GM12865 (cell line): ENCODE measurements around the gene BATF.

ENCODE experiments used
- DNase-seq: peaks from one replicate; pipeline ENCODE4 v3.0.0; 2010; ENCODE audit warnings: low read depth
- H3K4me3 ChIP-seq: 2 replicates; pipeline ENCODE4 v1.5.1; 2011; ENCODE audit warnings: mild to moderate bottlenecking, low read depth, low read length, control low read depth
- TF ChIP-seq, protein P1 (sequence below): IDR thresholded peaks from 2 replicates; pipeline ENCODE4 v1.5.1; 2011; ENCODE audit warnings: low read length, control low read depth, low read depth, inconsistent platforms; ENCODE audit not compliant: insufficient read depth; ENCODE audit errors: missing control alignments

Gene BATF

DNA sequence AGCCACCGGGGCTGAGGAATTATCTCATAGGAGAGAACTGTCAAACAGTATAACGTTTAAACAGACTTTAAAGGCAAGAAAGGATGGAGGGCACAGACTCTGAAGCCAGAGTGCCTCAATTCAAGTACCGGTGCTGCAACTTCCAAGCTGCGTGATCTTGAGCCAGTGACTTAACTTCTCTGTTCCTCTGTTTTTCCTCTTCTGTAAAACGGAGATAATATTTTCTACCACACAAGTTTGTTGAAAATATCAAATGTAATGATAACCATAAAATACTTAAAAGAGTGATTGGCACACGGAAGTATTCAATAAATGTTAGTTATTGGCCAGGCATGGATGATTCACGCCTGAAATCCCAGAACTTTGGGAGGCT is 18.2 kb downstream of the BATF start:
- peak overlapping the region; percentile 29 for H3K4me3 ChIP-seq
- DNase-seq: no peak
- TF ChIP-seq, protein P1, sequence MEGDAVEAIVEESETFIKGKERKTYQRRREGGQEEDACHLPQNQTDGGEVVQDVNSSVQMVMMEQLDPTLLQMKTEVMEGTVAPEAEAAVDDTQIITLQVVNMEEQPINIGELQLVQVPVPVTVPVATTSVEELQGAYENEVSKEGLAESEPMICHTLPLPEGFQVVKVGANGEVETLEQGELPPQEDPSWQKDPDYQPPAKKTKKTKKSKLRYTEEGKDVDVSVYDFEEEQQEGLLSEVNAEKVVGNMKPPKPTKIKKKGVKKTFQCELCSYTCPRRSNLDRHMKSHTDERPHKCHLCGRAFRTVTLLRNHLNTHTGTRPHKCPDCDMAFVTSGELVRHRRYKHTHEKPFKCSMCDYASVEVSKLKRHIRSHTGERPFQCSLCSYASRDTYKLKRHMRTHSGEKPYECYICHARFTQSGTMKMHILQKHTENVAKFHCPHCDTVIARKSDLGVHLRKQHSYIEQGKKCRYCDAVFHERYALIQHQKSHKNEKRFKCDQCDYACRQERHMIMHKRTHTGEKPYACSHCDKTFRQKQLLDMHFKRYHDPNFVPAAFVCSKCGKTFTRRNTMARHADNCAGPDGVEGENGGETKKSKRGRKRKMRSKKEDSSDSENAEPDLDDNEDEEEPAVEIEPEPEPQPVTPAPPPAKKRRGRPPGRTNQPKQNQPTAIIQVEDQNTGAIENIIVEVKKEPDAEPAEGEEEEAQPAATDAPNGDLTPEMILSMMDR: no peak

- H3K4me3 ChIP-seq: peak overlapping the region; percentile 24
- TF ChIP-seq, protein P1: no peak
- DNase-seq: peak; percentile 84
Measured at GRCh38 chr14:75542588-75543091, 20.4 kb downstream of the BATF start.

- H3K4me3 ChIP-seq: peak overlapping the region; percentile 10
- TF ChIP-seq, protein P1: no peak
- peak; percentile 47 for DNase-seq
Measured at GRCh38 chr14:75543253-75543652, 21.0 kb downstream of the BATF start.

DNA sequence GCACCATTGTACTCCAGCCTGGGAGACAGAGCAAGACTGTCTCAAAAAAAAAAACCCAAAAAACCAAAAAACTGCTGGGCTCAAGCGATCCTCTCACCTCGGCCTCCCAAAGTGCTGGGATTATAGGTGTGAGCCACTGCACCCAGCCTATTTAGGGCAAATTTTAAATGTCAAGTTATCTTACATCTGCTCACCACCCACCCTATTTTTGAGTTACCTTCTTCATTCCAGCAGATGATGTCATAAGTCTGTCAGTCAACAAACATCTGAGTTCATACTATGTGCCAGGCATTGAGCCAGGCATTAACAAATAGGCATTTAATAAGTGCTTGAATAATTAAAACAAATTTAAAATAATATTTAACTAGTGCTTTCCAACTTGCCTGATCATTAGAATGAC is 21.5 kb downstream of the BATF start:
- no peak overlapping the region for H3K4me3 ChIP-seq

GRCh38 chr14:75545907-75546306 is 23.6 kb downstream of the BATF start:
- TF ChIP-seq, protein P1: no peak
- no peak for DNase-seq
- H3K4me3 ChIP-seq: no peak overlapping the region

More for the DNA sequence above, 21.5 kb downstream of the BATF start:
- no peak for DNase-seq
- TF ChIP-seq, protein P1: no peak

- no peak for DNase-seq
- TF ChIP-seq, protein P1: no peak
- no peak overlapping the region for H3K4me3 ChIP-seq
Measured at GRCh38 chr14:75547552-75548250, 25.4 kb downstream of the BATF start.

DNA sequence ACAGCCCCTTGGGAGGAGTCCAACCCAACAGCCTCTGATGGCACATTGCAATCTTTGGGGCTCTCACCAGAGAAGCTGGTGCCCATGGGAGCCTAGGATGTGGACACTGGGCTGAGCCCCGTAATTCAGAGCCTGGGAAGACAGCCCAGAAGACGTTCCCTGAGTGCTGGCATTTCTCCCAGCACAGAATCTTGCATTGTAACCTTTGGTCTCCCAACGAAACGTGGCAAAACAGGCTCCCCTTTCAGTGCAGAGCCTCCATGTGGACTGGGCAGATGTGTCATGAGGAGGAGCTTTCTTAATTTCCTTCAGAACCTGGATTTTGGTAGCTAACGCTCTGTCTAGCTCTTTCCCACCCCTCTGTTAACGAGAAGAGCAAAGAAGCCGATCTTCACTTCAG is 26.3 kb downstream of the BATF start:
- DNase-seq: no peak
- TF ChIP-seq, protein P1: no peak
- H3K4me3 ChIP-seq: no peak overlapping the region
